ENCODE data around the gene NEU1. TPM values are rescaled to one million over a fixed set of nuclear protein-coding genes. Genes with fewer than 3 reads are reported as not detected.
"Not testable (repeated sequence)": the region's sequence is repeated elsewhere in the genome, so short reads cannot be mapped to it uniquely, and the experiment has no call there.

Gene NEU1
- total RNA-seq, 2 experiments from 2014 or later: 5.5 to 13.4 TPM

GRCh38 chr6:31908791-31909190, 46.2 kb upstream of the NEU1 start:
- H3K9me3 ChIP-seq (ENCODE audit: low read length): no peaks in the 10 kb centered on the region
- DNase-seq (ENCODE audit: low spot score): no peak
- peaks cover 4% of the 10 kb centered on the region for H3K4me1 ChIP-seq (ENCODE audit: insufficient read depth, low read length, poor library complexity, severe bottlenecking)
- H3K4me3 ChIP-seq (ENCODE audit: low read depth, low read length, poor library complexity, severe bottlenecking): no peak overlapping the region
- H3K9me2 ChIP-seq (ENCODE audit: insufficient read depth, low read length): no peaks in the 10 kb centered on the region
- no peaks in the 10 kb centered on the region for H3K36me3 ChIP-seq (ENCODE audit: insufficient read depth, low read length)
- POLR2A ChIA-PET: interaction anchor here (0.6 kb wide), 1 partner anchor 66 kb away, joined by 9 read pairs; no protein-coding TSS in a partner anchor
- intact Hi-C loops (cut with micrococcal nuclease; ENCODE audit: unreplicated experiment): no loop called here
- no peak overlapping the region for H3K4me2 ChIP-seq (ENCODE audit: low read length)
- peak overlapping the region; percentile 8; the same call in 1 of the 2 replicates for H2AFZ ChIP-seq (ENCODE audit: low read length)
- CTCF ChIA-PET (ENCODE audit: unreplicated experiment): no interaction called here
- no peaks in the 10 kb centered on the region for H4K20me1 ChIP-seq (ENCODE audit: insufficient read depth, low read length)
- no peak overlapping the region for H3K27ac ChIP-seq (ENCODE audit: low read depth, low read length, poor library complexity, severe bottlenecking)
- no TSS peak for BruUV-seq (replicated peaks)
- no peak for TF ChIP-seq CTCF (conservative IDR thresholded peaks at IDR 0.05; ENCODE audit: low read length)
- no peak for TF ChIP-seq EZH2phosphoT487 (IDR thresholded peaks at IDR 0.05; ENCODE audit: borderline replicate concordance, low read depth, low read length)
- H3K79me2 ChIP-seq (ENCODE audit: insufficient read depth, low read depth, low read length): no peaks in the 10 kb centered on the region

GRCh38 chr6:31908255-31908654, 45.6 kb upstream of the NEU1 start:
- H3K4me1 ChIP-seq (ENCODE audit: insufficient read depth, low read length, poor library complexity, severe bottlenecking); H3K9me3 ChIP-seq (ENCODE audit: low read length); H4K20me1 ChIP-seq (ENCODE audit: insufficient read depth, low read length); H3K9me2 ChIP-seq (ENCODE audit: insufficient read depth, low read length); H3K4me3 ChIP-seq (ENCODE audit: low read depth, low read length, poor library complexity, severe bottlenecking); H3K79me2 ChIP-seq (ENCODE audit: insufficient read depth, low read depth, low read length); BruUV-seq (replicated peaks); H3K27ac ChIP-seq (ENCODE audit: low read depth, low read length, poor library complexity, severe bottlenecking); H3K36me3 ChIP-seq (ENCODE audit: insufficient read depth, low read length); H2AFZ ChIP-seq (ENCODE audit: low read length); intact Hi-C loops (cut with micrococcal nuclease; ENCODE audit: unreplicated experiment); H3K4me2 ChIP-seq (ENCODE audit: low read length); DNase-seq (ENCODE audit: low spot score): not testable (repeated sequence)
- POLR2A ChIA-PET: interaction anchor here (0.6 kb wide), 1 partner anchor 293 kb away, joined by 3 read pairs; the partner anchor contains the start of gene AIF1
- CTCF ChIA-PET (ENCODE audit: unreplicated experiment): interaction anchor here (0.6 kb wide), 1 partner anchor 29 kb away, joined by 10 read pairs; no protein-coding TSS in a partner anchor

DNA sequence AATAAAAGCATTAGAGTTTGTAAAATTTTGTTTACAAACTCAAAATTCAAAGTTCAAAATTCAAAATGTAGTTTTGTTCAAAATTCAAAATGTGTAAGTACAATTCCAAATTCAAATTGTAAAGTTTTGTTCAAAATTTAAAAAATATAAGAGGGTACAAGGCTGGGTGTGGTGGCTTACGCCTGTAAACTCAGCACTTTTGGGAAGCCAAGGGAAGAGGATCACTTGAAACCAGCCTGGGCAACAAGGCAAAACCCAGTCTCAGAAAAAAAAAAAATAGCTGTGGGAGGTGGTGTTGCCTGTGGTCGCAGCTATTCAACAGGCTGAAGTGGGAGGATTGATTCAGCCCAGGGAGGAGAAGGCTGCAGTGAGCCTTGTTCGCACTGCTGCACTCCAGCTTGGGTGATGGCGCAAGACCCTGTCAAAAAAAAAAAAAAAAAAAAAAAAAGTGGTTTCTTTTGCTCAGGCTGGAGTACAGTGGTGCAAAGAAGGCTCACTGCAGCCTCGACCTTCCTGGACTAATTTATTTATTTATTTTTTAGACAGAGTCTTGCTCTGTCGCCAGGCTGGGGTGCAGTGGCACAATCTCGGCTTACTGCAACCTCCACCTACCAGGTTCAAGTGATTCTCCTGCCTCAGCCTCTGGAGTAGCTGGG, 44.7 kb upstream of the NEU1 start:
- DNase-seq (ENCODE audit: low spot score): no peak
- Histone ChIP-seq H3K27ac (ENCODE audit: low read depth, low read length, poor library complexity, severe bottlenecking) (no peak overlapping the region), H3K4me2 (ENCODE audit: low read length) (no peak overlapping the region), H3K4me3 (ENCODE audit: low read depth, low read length, poor library complexity, severe bottlenecking) (no peak overlapping the region), H3K9me3 (ENCODE audit: low read length) (no peaks in the 10 kb centered on the region), H4K20me1 (ENCODE audit: insufficient read depth, low read length) (no peaks in the 10 kb centered on the region), H3K9me2 (ENCODE audit: insufficient read depth, low read length) (no peaks in the 10 kb centered on the region), H3K36me3 (ENCODE audit: insufficient read depth, low read length) (no peaks in the 10 kb centered on the region), H3K4me1 (ENCODE audit: insufficient read depth, low read length, poor library complexity, severe bottlenecking) (peaks cover 11% of the 10 kb centered on the region), H2AFZ (ENCODE audit: low read length) (no peak overlapping the region), H3K79me2 (ENCODE audit: insufficient read depth, low read depth, low read length) (no peaks in the 10 kb centered on the region)
- intact Hi-C loops (cut with micrococcal nuclease; ENCODE audit: unreplicated experiment): no loop called here
- BruUV-seq (replicated peaks): no TSS peak
- TF ChIP-seq EZH2phosphoT487 (IDR thresholded peaks at IDR 0.05; ENCODE audit: borderline replicate concordance, low read depth, low read length): no peak
- TF ChIP-seq CTCF (conservative IDR thresholded peaks at IDR 0.05; ENCODE audit: low read length): no peak
- CTCF ChIA-PET (ENCODE audit: unreplicated experiment): interaction anchor here (0.6 kb wide), 1 partner anchor 30 kb away, joined by 10 read pairs; no protein-coding TSS in a partner anchor
- POLR2A ChIA-PET: interaction anchor here (0.6 to 0.7 kb wide), 3 partner anchors 34 to 1870 kb away, joined by 3 to 4 read pairs (median 3); partner anchors contain the start of gene AIF1

DNA sequence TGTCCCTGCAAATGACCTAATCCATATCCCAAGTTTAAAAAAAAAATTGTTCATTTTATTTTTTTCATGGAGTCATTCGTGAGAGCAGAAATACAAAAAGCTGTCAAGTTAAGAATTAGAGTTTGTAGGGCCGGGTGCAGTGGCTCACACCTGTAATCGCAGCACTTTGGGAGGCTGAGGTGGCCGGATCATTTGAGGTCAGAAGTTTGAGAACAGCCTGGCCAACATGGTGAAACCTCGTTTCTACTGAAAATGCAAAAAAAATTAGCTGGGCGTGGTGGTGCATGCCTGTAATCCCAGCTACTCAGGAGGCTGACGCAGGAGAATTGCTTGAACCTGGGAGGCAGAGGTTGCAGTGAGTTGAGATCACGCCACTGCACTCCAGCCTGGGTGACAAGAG, 44.1 kb upstream of the NEU1 start:
- H2AFZ ChIP-seq (ENCODE audit: low read length); H3K27ac ChIP-seq (ENCODE audit: low read depth, low read length, poor library complexity, severe bottlenecking); H3K9me2 ChIP-seq (ENCODE audit: insufficient read depth, low read length); H4K20me1 ChIP-seq (ENCODE audit: insufficient read depth, low read length); H3K36me3 ChIP-seq (ENCODE audit: insufficient read depth, low read length); H3K9me3 ChIP-seq (ENCODE audit: low read length); intact Hi-C loops (cut with micrococcal nuclease; ENCODE audit: unreplicated experiment); H3K79me2 ChIP-seq (ENCODE audit: insufficient read depth, low read depth, low read length); H3K4me2 ChIP-seq (ENCODE audit: low read length); CTCF ChIA-PET (ENCODE audit: unreplicated experiment); DNase-seq (ENCODE audit: low spot score); BruUV-seq (replicated peaks); H3K4me3 ChIP-seq (ENCODE audit: low read depth, low read length, poor library complexity, severe bottlenecking): not testable (repeated sequence)
- POLR2A ChIA-PET: interaction anchor here (0.7 to 1.5 kb wide), 2 partner anchors 18 to 35 kb away, joined by 4 read pairs; no protein-coding TSS in a partner anchor
- peaks cover 12% of the 10 kb centered on the region for H3K4me1 ChIP-seq (ENCODE audit: insufficient read depth, low read length, poor library complexity, severe bottlenecking)

Data from OCI-LY7 (cell line).